Medulla oblongata (tissue), 1 donor: ENCODE results near the gene OR13J1.

Experiments
- DNase-seq: peaks from one replicate; pipeline ENCODE4 v3.0.0-alpha.2; 2015; ENCODE audit errors: extremely low spot score

The OR13J1 gene

GRCh38 chr9:35832814-35833213 is 37.4 kb downstream of the OR13J1 start:
- no peak for DNase-seq

GRCh38 chr9:35831040-35831439 is 39.2 kb downstream of the OR13J1 start:
- no peak for DNase-seq

GRCh38 chr9:35829764-35830096 is 40.5 kb downstream of the OR13J1 start:
- no peak for DNase-seq

- peak; percentile 97 for DNase-seq
Observed at GRCh38 chr9:35829084-35829763, 41.0 kb downstream of the OR13J1 start, which contains the start of gene TMEM8B. Gene TMEM8B (plus strand): TSS chr9:35829228. CDS start chr9:35829448, 220 bp downstream.

- DNase-seq, result peak; percentile 9
Observed at GRCh38 chr9:35828716-35829083, 41.5 kb downstream of the OR13J1 start, which contains the start of gene FAM221B. Gene FAM221B (minus strand): TSS chr9:35828732. CDS start chr9:35826161, 2,571 bp downstream.

- no peak for DNase-seq
Observed at GRCh38 chr9:35827486-35827885, 42.7 kb downstream of the OR13J1 start.

- DNase-seq, result peak; percentile 70
Observed at GRCh38 chr9:35826071-35826701, 44.0 kb downstream of the OR13J1 start.

- no peak for DNase-seq
Observed at GRCh38 chr9:35822926-35823325, 47.3 kb downstream of the OR13J1 start.

GRCh38 chr9:35820076-35820475 is 50.1 kb downstream of the OR13J1 start:
- DNase-seq, result no peak
